GM12891 (cell line): Measurements from ENCODE around the gene ZNF681.
"Not testable (repeated sequence)": the region's sequence is repeated elsewhere in the genome, so short reads cannot be mapped to it uniquely, and the experiment has no call there.

Experiments
- POLR2A ChIP-seq: IDR thresholded peaks from 2 replicates; pipeline ENCODE4 v1.6.1; 2011; ENCODE audit warnings: low read depth, low read length, control low read depth
- POLR2AphosphoS5 ChIP-seq: IDR thresholded peaks from 2 replicates; pipeline ENCODE4 v1.6.1; 2011; ENCODE audit warnings: low read depth, low read length, control low read depth
- TAF1 ChIP-seq: IDR thresholded peaks from 2 replicates; pipeline ENCODE4 v1.6.1; 2011; ENCODE audit warnings: low read depth, low read length, control low read depth

DNA sequence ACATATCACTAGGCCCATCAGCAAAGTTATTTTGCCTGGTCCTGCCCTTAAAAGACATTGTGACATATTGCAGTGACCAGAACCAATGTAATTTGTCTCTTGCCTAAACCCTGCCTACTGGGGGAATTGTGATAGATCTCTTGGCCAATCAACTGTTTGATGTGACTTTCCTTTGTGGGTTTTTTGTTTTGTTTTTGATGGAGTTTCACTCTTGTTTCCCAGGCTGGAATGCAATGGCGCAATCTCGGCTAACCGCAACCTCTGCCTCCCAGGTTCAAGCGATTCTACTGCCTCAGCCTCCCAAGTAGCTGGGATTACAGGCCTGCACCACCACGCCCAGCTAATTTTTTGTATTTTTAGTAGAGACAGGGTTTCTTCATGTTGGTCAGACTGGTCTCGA is 19.3 kb upstream of the ZNF681 start:
- TF ChIP-seq POLR2A, TAF1, POLR2AphosphoS5: not testable (repeated sequence)
